CD4-positive, alpha-beta T cell (primary cell): ENCODE results near the gene POP4. TPM values are rescaled to one million over a fixed set of nuclear protein-coding genes. Genes with fewer than 3 reads are reported as not detected.

ENCODE experiments used
- ATAC-seq: fragments of 200-7000 bp; cut with Tn5 transposase; one replicate; pipeline ENCODE4 v1.10.0; 2022; ENCODE audit warnings: mild to moderate bottlenecking; ENCODE audit not compliant: poor library complexity
- CTCF ChIA-PET: fragments of 350-600 bp; sonication (Branson Sonifier 250); formaldehyde crosslinking; loops from one replicate; lab custom pipeline; 2021; ENCODE audit warnings: antibody characterized with exemption, inconsistent platforms; lab: Charles Lee
- POLR2A ChIA-PET: fragments of 350-600 bp; sonication (Branson Sonifier 250); formaldehyde crosslinking; loops from one replicate; lab custom pipeline; 2021; ENCODE audit warnings: antibody characterized with exemption, inconsistent platforms; lab: Charles Lee
- DNase-seq, 14 experiments: peaks; one replicate each; pipeline ENCODE4 v3.0.0-alpha.2; 2013 to 2020; ENCODE audit warnings: mixed read lengths in 2 of 14
- H3K27ac ChIP-seq, 2 donors: one replicate each; pipeline versions ENCODE4 v1.5.1 to v1.7.0; 2013; ENCODE audit warnings: low read length in 2 of 2, low read depth in 1 of 2, mild to moderate bottlenecking in 1 of 2
- H3K27me3 ChIP-seq, 2 experiments: 1 replicate in 1 of 2; 2 replicates in 1 of 2; pipeline versions ENCODE4 v1.6.1 to v1.7.0; 2013; ENCODE audit warnings: low read length in 2 of 2, control low read depth in 1 of 2, mild to moderate bottlenecking in 1 of 2, moderate library complexity in 1 of 2; ENCODE audit not compliant: insufficient read depth in 2 of 2, control insufficient read depth in 1 of 2
- H3K36me3 ChIP-seq: one replicate; pipeline ENCODE4 v1.6.1; 2013; ENCODE audit warnings: low read length, control low read depth; ENCODE audit not compliant: insufficient read depth
- H3K4me1 ChIP-seq: one replicate; pipeline ENCODE4 v1.6.1; 2013; ENCODE audit warnings: low read length, control low read depth; ENCODE audit not compliant: insufficient read depth
- H3K4me3 ChIP-seq: one replicate; pipeline ENCODE4 v1.5.1; 2013; ENCODE audit warnings: mild to moderate bottlenecking, low read length, moderate library complexity
- H3K9me3 ChIP-seq, 2 experiments: 1 replicate in 1 of 2; 2 replicates in 1 of 2; pipeline versions ENCODE4 v1.6.1 to v1.7.0; 2013; ENCODE audit warnings: low read length in 2 of 2, mild to moderate bottlenecking in 2 of 2, control low read depth in 1 of 2, moderate library complexity in 1 of 2; ENCODE audit not compliant: control insufficient read depth in 1 of 2, insufficient read depth in 1 of 2
- H3K27ac Mint-ChIP-seq: one replicate; pipeline ENCODE4 v1.8.0; 2020; ENCODE audit warnings: mixed read lengths
- H3K27me3 Mint-ChIP-seq: one replicate; pipeline ENCODE4 v1.8.0; 2021; ENCODE audit warnings: mixed read lengths
- H3K36me3 Mint-ChIP-seq: one replicate; pipeline ENCODE4 v1.8.0; 2021; ENCODE audit warnings: low read depth, mixed read lengths
- H3K4me1 Mint-ChIP-seq: one replicate; pipeline ENCODE4 v1.8.0; 2021; ENCODE audit warnings: low read depth, mixed read lengths
- H3K4me3 Mint-ChIP-seq: one replicate; pipeline ENCODE4 v1.8.0; 2020; ENCODE audit warnings: mild to moderate bottlenecking, mixed read lengths
- H3K9me3 Mint-ChIP-seq: one replicate; pipeline ENCODE4 v1.8.0; 2020; ENCODE audit warnings: mixed read lengths
- intact Hi-C, 2 experiments: fragments of 100-400 bp; cut with DNase I in 1 of 2; cut with micrococcal nuclease in 1 of 2; formaldehyde crosslinking; loops; one replicate each; pipeline versions ENCODE4 v1.15.1 to v1.9.0; 2023 to 2025; cut with DNase I, micrococcal nuclease
- total RNA-seq, 174 experiments: library from RNA in 2 of 174; stranded (reverse) in 2 of 174; gene quantifications; one replicate each; pipeline ENCODE4 v1.2.3 and lab custom pipeline; 2021 to 2026
- TF ChIP-seq, protein P1 (sequence below): fragments of 200-600 bp; IDR thresholded peaks from one replicate; pipeline ENCODE4 v1.8.0; 2022; ENCODE audit warnings: antibody characterized with exemption, mild to moderate bottlenecking

POP4 gene
- total RNA-seq, 2 experiments from 2014 or later = 40.5 to 42.0 TPM

- TF ChIP-seq, protein P1, sequence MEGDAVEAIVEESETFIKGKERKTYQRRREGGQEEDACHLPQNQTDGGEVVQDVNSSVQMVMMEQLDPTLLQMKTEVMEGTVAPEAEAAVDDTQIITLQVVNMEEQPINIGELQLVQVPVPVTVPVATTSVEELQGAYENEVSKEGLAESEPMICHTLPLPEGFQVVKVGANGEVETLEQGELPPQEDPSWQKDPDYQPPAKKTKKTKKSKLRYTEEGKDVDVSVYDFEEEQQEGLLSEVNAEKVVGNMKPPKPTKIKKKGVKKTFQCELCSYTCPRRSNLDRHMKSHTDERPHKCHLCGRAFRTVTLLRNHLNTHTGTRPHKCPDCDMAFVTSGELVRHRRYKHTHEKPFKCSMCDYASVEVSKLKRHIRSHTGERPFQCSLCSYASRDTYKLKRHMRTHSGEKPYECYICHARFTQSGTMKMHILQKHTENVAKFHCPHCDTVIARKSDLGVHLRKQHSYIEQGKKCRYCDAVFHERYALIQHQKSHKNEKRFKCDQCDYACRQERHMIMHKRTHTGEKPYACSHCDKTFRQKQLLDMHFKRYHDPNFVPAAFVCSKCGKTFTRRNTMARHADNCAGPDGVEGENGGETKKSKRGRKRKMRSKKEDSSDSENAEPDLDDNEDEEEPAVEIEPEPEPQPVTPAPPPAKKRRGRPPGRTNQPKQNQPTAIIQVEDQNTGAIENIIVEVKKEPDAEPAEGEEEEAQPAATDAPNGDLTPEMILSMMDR = no peak
- no peak overlapping the region for H3K4me3 ChIP-seq
- Mint-ChIP-seq H3K4me3 (peak overlapping the region; percentile 66), H3K36me3 (peaks cover 11% of the 10 kb centered on the region), H3K27ac (peak overlapping the region; percentile 75), H3K4me1 (peaks cover 43% of the 10 kb centered on the region), H3K9me3 (no peaks in the 10 kb centered on the region), H3K27me3 (no peaks in the 10 kb centered on the region)
- peaks cover 9% of the 10 kb centered on the region for H3K36me3 ChIP-seq
- ChIA-PET CTCF (interaction anchor here (0.6 to 1.0 kb wide), 2 partner anchors 11 to 307 kb away, joined by 3 read pairs; no protein-coding TSS in a partner anchor), POLR2A (interaction anchor here (0.7 to 4.0 kb wide), 7 partner anchors 10 to 93 kb away, joined by 3 to 27 read pairs (median 6); partner anchors contain the start of genes C19orf12, PLEKHF1 and POP4)
- no peaks in the 10 kb centered on the region for H3K9me3 ChIP-seq
- intact Hi-C loops = no loop called here
- peak in 9 of 14 experiments; percentile 7 to 53 (median 26) for DNase-seq
- ATAC-seq = peak; percentile 19
- peaks cover 55% of the 10 kb centered on the region for H3K4me1 ChIP-seq
- no peak overlapping the region for H3K27ac ChIP-seq
- H3K27me3 ChIP-seq = no peaks in the 10 kb centered on the region
Measured at GRCh38 chr19:29620931-29621351, 14.9 kb downstream of the POP4 start.

GRCh38 chr19:29622166-29623070 lies 16.3 kb downstream of the POP4 start:
- Histone ChIP-seq H3K36me3 (no peaks in the 10 kb centered on the region), H3K4me3 (no peak overlapping the region), H3K27ac (peak overlapping the region; percentile 26 to 38), H3K4me1 (peaks cover 55% of the 10 kb centered on the region), H3K27me3 (no peaks in the 10 kb centered on the region), H3K9me3 (no peaks in the 10 kb centered on the region)
- H3K27ac Mint-ChIP-seq = peak overlapping the region; percentile 75
- ChIA-PET POLR2A (interaction anchor here (0.7 to 4.0 kb wide), 7 partner anchors 12 to 94 kb away, joined by 3 to 27 read pairs (median 12); partner anchors contain the start of genes C19orf12 and POP4), CTCF (interaction anchor here (1.3 to 3.9 kb wide), 2 partner anchors 12 to 94 kb away, joined by 3 to 14 read pairs; no protein-coding TSS in a partner anchor)
- H3K9me3 Mint-ChIP-seq = no peaks in the 10 kb centered on the region
- intact Hi-C loops = no loop called here
- peaks cover 43% of the 10 kb centered on the region for H3K4me1 Mint-ChIP-seq
- ATAC-seq (peak; percentile 81), DNase-seq (peak in 8 of 14 experiments; percentile 2 to 59 (median 34))
- peak overlapping the region; percentile 52 for H3K4me3 Mint-ChIP-seq
- TF ChIP-seq, protein P1 = no peak
- no peaks in the 10 kb centered on the region for H3K27me3 Mint-ChIP-seq
- no peaks in the 10 kb centered on the region for H3K36me3 Mint-ChIP-seq

DNA sequence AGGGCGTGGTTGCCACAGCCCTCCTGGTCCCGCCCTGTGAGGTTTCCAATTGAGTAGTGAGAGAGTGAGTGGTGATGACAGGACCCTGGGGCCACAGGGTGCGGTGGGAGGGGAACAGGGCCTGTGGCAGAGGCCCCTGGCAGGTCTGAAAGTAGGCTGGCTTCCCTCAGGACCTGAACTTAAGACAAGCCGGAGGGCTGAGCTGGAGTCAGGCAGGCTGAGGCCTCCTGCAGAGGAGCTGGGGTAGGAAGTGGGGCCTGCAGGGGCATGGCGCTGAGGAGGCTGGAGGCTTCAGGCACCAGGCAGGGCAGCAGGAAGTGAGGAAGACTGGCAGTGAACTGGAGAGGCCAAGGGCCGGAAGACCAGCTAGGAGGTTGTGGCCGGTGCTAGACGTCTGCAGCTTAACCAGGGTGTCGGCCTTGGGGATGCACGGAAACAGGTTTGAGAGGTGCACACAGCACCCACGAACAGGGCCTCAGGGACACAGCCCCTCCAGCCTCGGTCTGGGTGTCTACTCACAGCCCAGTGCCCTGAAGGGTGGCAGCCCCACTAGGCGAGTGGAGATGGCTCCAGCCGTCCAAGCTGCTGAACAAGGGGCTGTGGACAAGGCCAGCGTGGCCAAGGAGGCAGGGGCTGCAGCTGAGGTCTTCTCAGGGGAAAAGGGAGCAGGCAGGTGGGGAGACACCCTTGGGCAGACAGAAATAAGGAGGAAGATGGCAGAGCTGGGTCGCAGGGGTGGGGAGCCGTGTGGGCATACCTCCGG lies 17.8 kb downstream of the POP4 start:
- TF ChIP-seq, protein P1 = no peak
- no peaks in the 10 kb centered on the region for H3K27me3 ChIP-seq
- Mint-ChIP-seq H3K4me3 (peak overlapping the region; percentile 56), H3K4me1 (peaks cover 43% of the 10 kb centered on the region), H3K27ac (peak overlapping the region; percentile 75), H3K36me3 (no peaks in the 10 kb centered on the region), H3K9me3 (no peaks in the 10 kb centered on the region), H3K27me3 (no peaks in the 10 kb centered on the region)
- POLR2A ChIA-PET = interaction anchor here (1.1 to 3.1 kb wide), 4 partner anchors 9 to 48 kb away, joined by 3 to 18 read pairs (median 8); partner anchors contain the start of gene POP4
- H3K9me3 ChIP-seq = no peaks in the 10 kb centered on the region
- H3K36me3 ChIP-seq = no peaks in the 10 kb centered on the region
- peak in 5 of 14 experiments; percentile 20 to 56 (median 30) for DNase-seq
- intact Hi-C loops = no loop called here
- CTCF ChIA-PET = interaction anchor here (3.9 kb wide), 1 partner anchor 13 kb away, joined by 14 read pairs; no protein-coding TSS in a partner anchor
- peak overlapping the region in 1 of 2 donors; percentile 62 for H3K27ac ChIP-seq
- H3K4me1 ChIP-seq = peaks cover 55% of the 10 kb centered on the region
- H3K4me3 ChIP-seq = peak overlapping the region; percentile 29
- ATAC-seq = no peak
